Liver (tissue), 9 donors: ENCODE results near the gene VPS26C. TPM values are rescaled to one million over a fixed set of nuclear protein-coding genes. Genes with fewer than 3 reads are reported as not detected.
A peak's percentile ranks its signal among the peaks of the same experiment; 100 is the strongest.

Experiments used
- DNase-seq: peaks from one replicate; pipeline ENCODE4 v3.0.0-alpha.2; 2017; ENCODE audit warnings: low spot score
- H3K27ac ChIP-seq, 2 donors: one replicate each; pipeline ENCODE4 v1.7.0; 2013; ENCODE audit warnings: inconsistent platforms in 2 of 2, low read length in 2 of 2, control low read depth in 1 of 2, low read depth in 1 of 2, mild to moderate bottlenecking in 1 of 2
- H3K27me3 ChIP-seq, 4 donors: one replicate each; pipeline versions ENCODE4 v1.6.1 to v1.7.0; 2013; ENCODE audit warnings: low read length in 3 of 4, inconsistent platforms in 1 of 4, mild to moderate bottlenecking in 1 of 4, moderate library complexity in 1 of 4; ENCODE audit not compliant: control insufficient read depth in 4 of 4, insufficient read depth in 4 of 4
- H3K36me3 ChIP-seq, 4 donors: one replicate each; pipeline versions ENCODE4 v1.6.1 to v1.7.0; 2013; ENCODE audit warnings: low read length in 3 of 4, mild to moderate bottlenecking in 3 of 4, low read depth in 1 of 4, moderate library complexity in 1 of 4; ENCODE audit not compliant: control insufficient read depth in 4 of 4, insufficient read depth in 3 of 4
- H3K4me1 ChIP-seq, 4 donors: one replicate each; pipeline versions ENCODE4 v1.6.1 to v1.7.0; 2013; ENCODE audit warnings: low read length in 3 of 4, mild to moderate bottlenecking in 3 of 4, moderate library complexity in 1 of 4; ENCODE audit not compliant: control insufficient read depth in 4 of 4, insufficient read depth in 4 of 4
- H3K4me3 ChIP-seq, 3 donors: one replicate each; pipeline versions ENCODE4 v1.6.1 to v1.7.0; 2013; ENCODE audit warnings: low read length in 3 of 3, control low read depth in 1 of 3, low read depth in 1 of 3, mild to moderate bottlenecking in 1 of 3
- H3K9ac ChIP-seq, 2 donors: one replicate each; pipeline ENCODE4 v1.7.0; 2013; ENCODE audit warnings: low read length in 2 of 2, mild to moderate bottlenecking in 2 of 2, moderate library complexity in 2 of 2, control low read depth in 1 of 2, low read depth in 1 of 2
- H3K9me3 ChIP-seq, 4 donors: one replicate each; pipeline versions ENCODE4 v1.6.1 to v1.7.0; 2013; ENCODE audit warnings: low read length in 3 of 4; ENCODE audit not compliant: control insufficient read depth in 4 of 4
- CTCF ChIP-seq: fragments of 150-350 bp; IDR thresholded peaks from 2 replicates; pipeline ENCODE4 v1.5.1; 2017; ENCODE audit warnings: improper control_type of control experiment, low read depth, low read length; ENCODE audit not compliant: missing input control
- EGR1 ChIP-seq, 2 donors: IDR thresholded peaks; 2 replicates each; pipeline ENCODE4 v1.6.1; 2016 to 2018; ENCODE audit warnings: antibody characterized with exemption in 2 of 2, low read depth in 2 of 2
- FOXA1 ChIP-seq: IDR thresholded peaks from 2 replicates; pipeline ENCODE4 v1.6.1; 2016; ENCODE audit warnings: antibody characterized with exemption
- GABPA ChIP-seq, 2 donors: IDR thresholded peaks in 1 of 2; conservative IDR thresholded peaks in 1 of 2; 2 replicates each; pipeline ENCODE4 v1.6.1; 2016; ENCODE audit warnings: antibody characterized with exemption in 2 of 2, mild to moderate bottlenecking in 1 of 2, moderate library complexity in 1 of 2
- HNF4A ChIP-seq, 2 donors: conservative IDR thresholded peaks; 2 replicates each; pipeline ENCODE4 v1.6.1; 2016; ENCODE audit warnings: antibody characterized with exemption in 2 of 2, mild to moderate bottlenecking in 2 of 2
- HNF4G ChIP-seq: IDR thresholded peaks from 2 replicates; pipeline ENCODE4 v1.6.1; 2016; ENCODE audit warnings: antibody characterized with exemption
- JUND ChIP-seq, 2 donors: IDR thresholded peaks; 2 replicates each; pipeline ENCODE4 v1.6.1; 2016; ENCODE audit warnings: antibody characterized with exemption in 2 of 2
- NR2F2 ChIP-seq: IDR thresholded peaks from 2 replicates; pipeline ENCODE4 v1.6.1; 2016; ENCODE audit warnings: antibody characterized with exemption
- RAD21 ChIP-seq, 2 donors: IDR thresholded peaks; 2 replicates each; pipeline ENCODE4 v1.6.1; 2016; ENCODE audit warnings: antibody characterized with exemption in 2 of 2, mild to moderate bottlenecking in 2 of 2
- SP1 ChIP-seq: IDR thresholded peaks from 2 replicates; pipeline ENCODE4 v1.6.1; 2018; ENCODE audit warnings: antibody characterized with exemption, mild to moderate bottlenecking
- YY1 ChIP-seq: IDR thresholded peaks from 2 replicates; pipeline ENCODE4 v1.6.1; 2016; ENCODE audit warnings: antibody characterized with exemption, mild to moderate bottlenecking
- ZBTB33 ChIP-seq: IDR thresholded peaks from 2 replicates; pipeline ENCODE4 v1.6.1; 2016; ENCODE audit warnings: antibody characterized with exemption
- WGBS: extraction: QIAGEN DNeasy Blood & Tissue Kit; methylation state at CpG from one replicate; pipeline ENCODE4 v1.1.7; 2013; 5-methylcytosine and 5-hydroxymethylcytosine counted together
- polyA plus RNA-seq, 2 donors: library from polyadenylated mRNA; stranded (reverse) in 1 of 2; unstranded in 1 of 2; fragments of 200-250 nt in 1 of 2; fragments of >200 nt in 1 of 2; fragmentation: Nextera tagmentation in 1 of 2; extraction: Ambion mirVana in 1 of 2; gene quantifications; one replicate each; pipeline versions ENCODE4 v1.2.1 to v1.2.3, GENCODE V29; 2013 to 2015
- total RNA-seq, 2 donors: library from RNA; depleted of rRNA; stranded (reverse); fragments of >200 nt; gene quantifications; one replicate each; pipeline ENCODE4 v1.2.3, GENCODE V29; 2014
- TF ChIP-seq, protein P1 (sequence below): IDR thresholded peaks from 2 replicates; pipeline ENCODE4 v1.6.1; 2016; ENCODE audit warnings: antibody characterized with exemption
- TF ChIP-seq, protein P2 (sequence below): IDR thresholded peaks from 2 replicates; pipeline ENCODE4 v1.6.1; 2016; ENCODE audit warnings: antibody characterized with exemption, mild to moderate bottlenecking
- TF ChIP-seq, protein P3 (sequence below): IDR thresholded peaks from 2 replicates; pipeline ENCODE4 v1.6.1; 2016; ENCODE audit warnings: antibody characterized with exemption
- donor health status: healthy.
- donor health status: healthy.
- donor health status: healthy.
- donor health status: healthy.
- donor health status: healthy.

The VPS26C gene
- total and polyA plus RNA-seq, 4 donors = 16.3 to 37.7 (median 22.8) TPM

DNA sequence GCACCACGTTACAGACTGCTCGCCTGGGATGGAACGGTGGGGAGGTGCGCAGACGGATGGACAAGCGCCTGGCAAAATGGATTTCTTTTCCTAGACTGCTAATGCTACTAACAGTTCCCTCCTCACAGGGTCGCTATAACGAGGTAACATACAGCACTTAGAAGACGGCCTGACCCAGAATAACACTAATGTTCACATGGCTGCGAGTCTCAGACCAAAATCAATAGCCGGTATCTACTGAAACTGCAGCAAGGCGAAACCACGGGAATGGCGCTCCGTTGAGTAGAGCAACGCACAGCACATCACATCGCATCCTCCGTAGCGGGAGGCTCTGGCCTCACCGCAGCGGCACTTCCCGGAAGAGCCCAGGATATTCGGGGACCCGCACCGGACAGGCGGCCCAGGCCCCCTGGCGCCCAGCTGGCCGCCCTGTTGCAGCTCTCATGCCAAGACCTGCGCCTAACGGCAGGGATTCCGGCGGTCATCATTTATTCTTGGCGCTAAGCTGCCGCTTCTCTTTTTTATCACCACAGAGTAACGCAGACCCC, 46.6 kb downstream of the VPS26C start:
- peaks cover 0 to 16% (median 3%) of the 10 kb centered on the region in 4 donors for H3K4me1 ChIP-seq
- H3K27ac ChIP-seq = peak overlapping the region; percentile 60 to 73
- peak overlapping the region; percentile 50 to 53 for H3K9ac ChIP-seq
- H3K4me3 ChIP-seq = peak overlapping the region; percentile 64 to 83 (median 79)
- no peak for TF ChIP-seq SP1
- TF ChIP-seq JUND (IDR thresholded peaks at IDR 0.05) = no peak
- no peak for TF ChIP-seq EGR1 (IDR thresholded peaks at IDR 0.05; ENCODE audit: low read depth in 2 of 2)
- no peak for TF ChIP-seq HNF4G
- TF ChIP-seq YY1 = no peak
- TF ChIP-seq HNF4A (conservative IDR thresholded peaks at IDR 0.05) = no peak
- no peak for TF ChIP-seq CTCF
- TF ChIP-seq NR2F2 = no peak
- TF ChIP-seq FOXA1 = no peak
- TF ChIP-seq, protein P1, sequence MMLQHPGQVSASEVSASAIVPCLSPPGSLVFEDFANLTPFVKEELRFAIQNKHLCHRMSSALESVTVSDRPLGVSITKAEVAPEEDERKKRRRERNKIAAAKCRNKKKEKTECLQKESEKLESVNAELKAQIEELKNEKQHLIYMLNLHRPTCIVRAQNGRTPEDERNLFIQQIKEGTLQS = no peak
- H3K9me3 ChIP-seq = no peaks in the 10 kb centered on the region
- H3K36me3 ChIP-seq = peaks cover 2 to 16% (median 9%) of the 10 kb centered on the region in 4 donors
- no peak for DNase-seq
- 6% methylated on average over 35 of the region's 35 CpGs for WGBS
- H3K27me3 ChIP-seq = no peaks in the 10 kb centered on the region

DNA sequence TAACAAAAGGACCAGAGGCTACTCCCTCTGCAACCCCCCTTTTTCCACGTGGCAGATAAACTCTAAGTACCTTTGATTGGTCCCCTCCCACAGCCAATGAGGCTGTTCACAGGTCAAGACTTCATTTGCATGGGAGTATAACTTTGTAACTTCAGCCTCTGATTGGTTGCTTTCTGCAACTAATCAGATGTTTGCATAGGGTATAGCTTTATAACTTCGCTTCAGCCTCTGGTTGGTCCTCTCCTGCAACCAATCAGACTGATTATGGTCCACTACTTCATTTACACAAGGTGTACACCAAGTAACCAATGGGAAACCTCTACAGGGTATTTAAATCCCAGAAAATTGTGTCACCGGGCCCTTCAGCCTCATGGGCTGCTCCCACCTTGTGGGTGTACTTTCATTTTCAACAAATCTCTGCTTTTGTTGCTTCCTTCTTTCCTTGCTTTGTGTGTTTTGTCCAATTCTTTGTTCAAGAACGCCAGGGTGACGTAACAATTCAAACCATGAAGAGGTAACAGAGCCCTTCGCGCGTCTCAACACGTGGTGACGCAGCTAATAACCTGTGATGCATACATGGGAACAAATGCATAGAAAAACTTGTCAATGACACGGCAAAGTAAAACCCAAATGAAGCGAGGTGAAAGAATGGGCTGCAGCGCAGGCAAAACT, 47.2 kb downstream of the VPS26C start:
- WGBS = 59% methylated on average over 13 of the region's 13 CpGs
- DNase-seq = no peak
- no peak overlapping the region for H3K9ac ChIP-seq
- TF ChIP-seq ZBTB33 = no peak
- TF ChIP-seq, protein P2, sequence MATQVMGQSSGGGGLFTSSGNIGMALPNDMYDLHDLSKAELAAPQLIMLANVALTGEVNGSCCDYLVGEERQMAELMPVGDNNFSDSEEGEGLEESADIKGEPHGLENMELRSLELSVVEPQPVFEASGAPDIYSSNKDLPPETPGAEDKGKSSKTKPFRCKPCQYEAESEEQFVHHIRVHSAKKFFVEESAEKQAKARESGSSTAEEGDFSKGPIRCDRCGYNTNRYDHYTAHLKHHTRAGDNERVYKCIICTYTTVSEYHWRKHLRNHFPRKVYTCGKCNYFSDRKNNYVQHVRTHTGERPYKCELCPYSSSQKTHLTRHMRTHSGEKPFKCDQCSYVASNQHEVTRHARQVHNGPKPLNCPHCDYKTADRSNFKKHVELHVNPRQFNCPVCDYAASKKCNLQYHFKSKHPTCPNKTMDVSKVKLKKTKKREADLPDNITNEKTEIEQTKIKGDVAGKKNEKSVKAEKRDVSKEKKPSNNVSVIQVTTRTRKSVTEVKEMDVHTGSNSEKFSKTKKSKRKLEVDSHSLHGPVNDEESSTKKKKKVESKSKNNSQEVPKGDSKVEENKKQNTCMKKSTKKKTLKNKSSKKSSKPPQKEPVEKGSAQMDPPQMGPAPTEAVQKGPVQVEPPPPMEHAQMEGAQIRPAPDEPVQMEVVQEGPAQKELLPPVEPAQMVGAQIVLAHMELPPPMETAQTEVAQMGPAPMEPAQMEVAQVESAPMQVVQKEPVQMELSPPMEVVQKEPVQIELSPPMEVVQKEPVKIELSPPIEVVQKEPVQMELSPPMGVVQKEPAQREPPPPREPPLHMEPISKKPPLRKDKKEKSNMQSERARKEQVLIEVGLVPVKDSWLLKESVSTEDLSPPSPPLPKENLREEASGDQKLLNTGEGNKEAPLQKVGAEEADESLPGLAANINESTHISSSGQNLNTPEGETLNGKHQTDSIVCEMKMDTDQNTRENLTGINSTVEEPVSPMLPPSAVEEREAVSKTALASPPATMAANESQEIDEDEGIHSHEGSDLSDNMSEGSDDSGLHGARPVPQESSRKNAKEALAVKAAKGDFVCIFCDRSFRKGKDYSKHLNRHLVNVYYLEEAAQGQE = no peak
- no peak for TF ChIP-seq YY1
- no peak for TF ChIP-seq HNF4G
- TF ChIP-seq HNF4A (conservative IDR thresholded peaks at IDR 0.05) = no peak
- TF ChIP-seq GABPA (IDR thresholded peaks at IDR 0.05 in 1 of 2, conservative IDR thresholded peaks at IDR 0.05 in 1 of 2) = no peak
- TF ChIP-seq EGR1 (IDR thresholded peaks at IDR 0.05; ENCODE audit: low read depth in 2 of 2) = no peak
- TF ChIP-seq, protein P3, sequence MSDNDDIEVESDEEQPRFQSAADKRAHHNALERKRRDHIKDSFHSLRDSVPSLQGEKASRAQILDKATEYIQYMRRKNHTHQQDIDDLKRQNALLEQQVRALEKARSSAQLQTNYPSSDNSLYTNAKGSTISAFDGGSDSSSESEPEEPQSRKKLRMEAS = no peak
- no peak for TF ChIP-seq NR2F2
- TF ChIP-seq SP1 = no peak
- TF ChIP-seq, protein P1 = no peak
- TF ChIP-seq FOXA1 = no peak
- TF ChIP-seq CTCF = no peak
- no peak for TF ChIP-seq RAD21 (IDR thresholded peaks at IDR 0.05)
- H3K36me3 ChIP-seq = peaks cover under 1 to 10% (median 4%) of the 10 kb centered on the region in 4 donors
- H3K27ac ChIP-seq = no peak overlapping the region
- no peaks in the 10 kb centered on the region for H3K9me3 ChIP-seq
- peak overlapping the region in 2 of 3 donors; percentile 64 to 79 for H3K4me3 ChIP-seq
- H3K27me3 ChIP-seq = no peaks in the 10 kb centered on the region
- H3K4me1 ChIP-seq = peaks cover 0 to 16% (median 3%) of the 10 kb centered on the region in 4 donors
